Testis (tissue), 3 donors: Measurements from ENCODE around the gene MACF1. TPM values are rescaled to one million over a fixed set of nuclear protein-coding genes. Genes with fewer than 3 reads are reported as not detected.
"Not testable (repeated sequence)": the region's sequence is repeated elsewhere in the genome, so short reads cannot be mapped to it uniquely, and the experiment has no call there.

ENCODE experiments used
- DNase-seq: peaks from one replicate; pipeline ENCODE4 v3.0.0-alpha.2; 2019
- H3K27ac ChIP-seq, 2 donors: fragments of 200-600 bp; sonication (generic); one replicate each; pipeline ENCODE4 v1.5.1; 2019
- H3K27me3 ChIP-seq: fragments of 200-600 bp; sonication (generic); one replicate; pipeline ENCODE4 v1.5.1; 2019
- H3K36me3 ChIP-seq: fragments of 200-600 bp; sonication (generic); one replicate; pipeline ENCODE4 v1.5.1; 2017; ENCODE audit warnings: low read depth; ENCODE audit errors: missing control alignments
- H3K4me1 ChIP-seq: fragments of 200-600 bp; sonication (generic); one replicate; pipeline ENCODE4 v1.5.1; 2019
- H3K4me3 ChIP-seq, 2 donors: fragments of 200-600 bp; sonication (generic); one replicate each; pipeline ENCODE4 v1.5.1; 2017 to 2019
- H3K9me3 ChIP-seq: fragments of 200-600 bp; sonication (generic); one replicate; pipeline ENCODE4 v1.5.1; 2017
- CTCF ChIP-seq, 3 experiments: fragments of 450-650 bp in 2 of 3; fragments of 200-600 bp in 1 of 3; sonication (generic) in 1 of 3; IDR thresholded peaks; one replicate each; pipeline ENCODE4 v1.5.1; 2016 to 2019; ENCODE audit warnings: antibody characterized with exemption in 3 of 3, mild to moderate bottlenecking in 2 of 3, moderate library complexity in 1 of 3
- POLR2A ChIP-seq: fragments of 450-650 bp; IDR thresholded peaks from one replicate; pipeline ENCODE4 v1.6.1; 2017; ENCODE audit warnings: antibody characterized with exemption, mild to moderate bottlenecking, moderate library complexity
- WGBS, 2 donors: methylation state at CpG; one replicate each; pipeline ENCODE4 v1.1.5; 2018; 5-methylcytosine and 5-hydroxymethylcytosine counted together
- intact Hi-C: fragments of 100-400 bp; cut with DNase I; formaldehyde crosslinking; loops from one replicate; pipeline ENCODE4 v1.15.1; 2023; ENCODE audit warnings: low total_unique reads
- polyA plus RNA-seq: library from polyadenylated mRNA; stranded (reverse); fragments of 350-450 nt; fragmentation: Illumina TruSeq; extraction: RNeasy Lipid Tissue Mini Kit (QIAGEN cat#74804); gene quantifications from one replicate; pipeline ENCODE4 v1.2.3, GENCODE V29; 2014; ENCODE audit warnings: low read depth, low replicate concordance; ENCODE audit not compliant: insufficient read depth
- total RNA-seq, 2 donors: library from RNA; depleted of rRNA; stranded (reverse); fragments of >200 nt; gene quantifications; one replicate each; pipeline ENCODE4 v1.2.3, GENCODE V29; 2016

Gene MACF1
- total and polyA plus RNA-seq, 3 donors from 2014 or later = 136 to 494 (median 422) TPM

- intact Hi-C loops = no loop called here
- H3K36me3 ChIP-seq = no peaks in the 10 kb centered on the region
- no peaks in the 10 kb centered on the region for H3K9me3 ChIP-seq
- no peak for DNase-seq
- no peak overlapping the region for H3K4me3 ChIP-seq
- WGBS, 2 donors = 57 to 61% methylated on average over 5 of the region's 5 CpGs
- TF ChIP-seq POLR2A = no peak
- no peak for TF ChIP-seq CTCF (IDR thresholded peaks at IDR 0.05)
- H3K27ac ChIP-seq = peak overlapping the region in 1 of 2 donors; percentile 60
- no peaks in the 10 kb centered on the region for H3K27me3 ChIP-seq
- peaks cover 11% of the 10 kb centered on the region for H3K4me1 ChIP-seq
These were observed 242.6 kb downstream of the MACF1 start for GRCh38 chr1:39446986-39447567.

DNA sequence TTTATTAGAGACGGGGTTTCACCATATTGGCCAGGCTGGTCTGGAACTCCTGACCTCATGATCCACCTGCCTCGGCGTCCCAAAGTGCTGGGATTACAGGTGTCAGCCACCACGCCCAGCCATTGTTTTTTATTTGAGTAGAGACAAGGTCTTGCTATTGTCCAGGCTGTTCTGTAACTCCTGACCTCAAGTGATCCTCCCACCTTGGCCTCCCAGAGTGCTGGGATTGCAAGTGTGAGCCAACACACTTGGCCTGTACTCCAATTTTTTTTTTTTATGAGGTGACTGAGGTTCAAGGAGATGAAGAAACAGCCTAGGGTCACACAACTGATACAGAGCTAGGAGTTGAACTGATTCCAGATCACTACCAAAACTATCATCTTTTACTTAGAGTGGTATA lies 245.5 kb downstream of the MACF1 start:
- DNase-seq, H3K4me3 ChIP-seq, H3K27me3 ChIP-seq, H3K36me3 ChIP-seq, intact Hi-C loops, H3K9me3 ChIP-seq: not testable (repeated sequence)
- peak overlapping the region in 1 of 2 donors; percentile 41 for H3K27ac ChIP-seq
- H3K4me1 ChIP-seq = peaks cover 11% of the 10 kb centered on the region
- WGBS, 2 donors = 74 to 84% methylated on average over 4 of the region's 4 CpGs

DNA sequence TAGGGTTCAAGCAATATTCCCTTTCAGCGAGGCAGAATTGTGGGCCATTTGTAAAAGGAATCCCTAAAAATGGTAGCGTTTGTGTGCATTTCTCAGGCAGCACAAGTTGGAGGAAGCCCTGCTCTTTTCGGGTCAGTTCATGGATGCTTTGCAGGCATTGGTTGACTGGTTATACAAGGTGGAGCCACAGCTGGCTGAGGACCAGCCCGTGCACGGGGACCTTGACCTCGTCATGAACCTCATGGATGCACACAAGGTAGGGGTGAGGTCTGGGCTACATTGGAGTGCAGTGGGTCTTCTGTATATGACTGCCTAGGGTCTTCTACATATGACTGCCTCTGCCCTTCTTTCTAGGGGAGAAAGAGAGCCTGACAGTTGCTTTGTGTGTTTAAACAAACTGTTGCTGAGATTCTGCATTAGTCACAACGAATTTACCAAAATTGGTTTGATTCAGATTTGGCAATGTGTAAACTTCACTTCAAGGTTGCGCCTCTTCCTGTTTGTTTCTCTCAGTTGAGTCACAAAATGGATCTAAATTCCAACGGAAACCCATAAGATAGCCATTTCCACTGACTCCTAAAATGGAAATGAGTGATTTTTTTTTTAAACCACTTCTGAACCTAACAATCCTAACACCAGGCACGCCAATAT lies 246.6 kb downstream of the MACF1 start:
- Histone ChIP-seq H3K4me3 (no peak overlapping the region), H3K36me3 (no peaks in the 10 kb centered on the region), H3K27me3 (no peaks in the 10 kb centered on the region), H3K27ac (peak overlapping the region in 1 of 2 donors; percentile 41), H3K9me3 (no peaks in the 10 kb centered on the region), H3K4me1 (peaks cover 11% of the 10 kb centered on the region)
- WGBS, 2 donors = 58 to 62% methylated on average over 10 of the region's 10 CpGs
- intact Hi-C loops = no loop called here
- TF ChIP-seq POLR2A = no peak
- TF ChIP-seq CTCF (IDR thresholded peaks at IDR 0.05) = no peak
- no peak for DNase-seq

GRCh38 chr1:39452081-39452480 lies 247.6 kb downstream of the MACF1 start:
- TF ChIP-seq CTCF (IDR thresholded peaks at IDR 0.05) (no peak), POLR2A (no peak)
- H3K4me3 ChIP-seq = no peak overlapping the region
- no peak overlapping the region for H3K27ac ChIP-seq
- WGBS, 2 donors = 88 to 90% methylated on average over 7 of the region's 7 CpGs
- no peaks in the 10 kb centered on the region for H3K9me3 ChIP-seq
- no peaks in the 10 kb centered on the region for H3K36me3 ChIP-seq
- H3K4me1 ChIP-seq = peaks cover 11% of the 10 kb centered on the region
- H3K27me3 ChIP-seq = no peaks in the 10 kb centered on the region
- no peak for DNase-seq
- intact Hi-C loops = no loop called here

- no peak for TF ChIP-seq POLR2A
- TF ChIP-seq CTCF (IDR thresholded peaks at IDR 0.05) = no peak
- DNase-seq = no peak
- Histone ChIP-seq H3K27me3 (no peaks in the 10 kb centered on the region), H3K4me1 (peaks cover 11% of the 10 kb centered on the region), H3K4me3 (no peak overlapping the region), H3K9me3 (no peaks in the 10 kb centered on the region), H3K27ac (no peak overlapping the region), H3K36me3 (no peaks in the 10 kb centered on the region)
- intact Hi-C loops = no loop called here
- 93% methylated on average over 5 of the region's 5 CpGs for WGBS, 2 donors
These were observed 248.0 kb downstream of the MACF1 start for GRCh38 chr1:39452540-39452939.
